ENCODE measurements around the gene UBQLNL.

UBQLNL gene

DNA sequence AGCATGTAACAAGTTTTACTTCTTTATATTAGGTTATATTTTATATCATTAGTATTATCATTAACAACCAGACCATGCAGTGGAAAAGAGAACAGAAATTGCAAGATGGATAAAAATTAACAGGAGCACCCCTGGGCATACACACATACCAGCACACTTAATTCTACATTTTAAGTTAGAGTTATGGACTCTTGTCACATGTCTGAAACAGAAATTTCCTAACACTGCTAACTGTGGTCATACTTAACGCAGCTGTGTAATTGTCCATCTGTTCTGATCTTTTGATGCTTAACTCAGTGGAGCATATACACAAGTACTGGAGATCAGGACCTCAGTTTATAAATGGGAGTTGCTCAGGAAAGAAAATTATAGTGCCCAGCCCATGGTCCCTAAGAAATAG lies 31.5 kb upstream of the UBQLNL start:
- TF ChIP-seq, protein P1, sequence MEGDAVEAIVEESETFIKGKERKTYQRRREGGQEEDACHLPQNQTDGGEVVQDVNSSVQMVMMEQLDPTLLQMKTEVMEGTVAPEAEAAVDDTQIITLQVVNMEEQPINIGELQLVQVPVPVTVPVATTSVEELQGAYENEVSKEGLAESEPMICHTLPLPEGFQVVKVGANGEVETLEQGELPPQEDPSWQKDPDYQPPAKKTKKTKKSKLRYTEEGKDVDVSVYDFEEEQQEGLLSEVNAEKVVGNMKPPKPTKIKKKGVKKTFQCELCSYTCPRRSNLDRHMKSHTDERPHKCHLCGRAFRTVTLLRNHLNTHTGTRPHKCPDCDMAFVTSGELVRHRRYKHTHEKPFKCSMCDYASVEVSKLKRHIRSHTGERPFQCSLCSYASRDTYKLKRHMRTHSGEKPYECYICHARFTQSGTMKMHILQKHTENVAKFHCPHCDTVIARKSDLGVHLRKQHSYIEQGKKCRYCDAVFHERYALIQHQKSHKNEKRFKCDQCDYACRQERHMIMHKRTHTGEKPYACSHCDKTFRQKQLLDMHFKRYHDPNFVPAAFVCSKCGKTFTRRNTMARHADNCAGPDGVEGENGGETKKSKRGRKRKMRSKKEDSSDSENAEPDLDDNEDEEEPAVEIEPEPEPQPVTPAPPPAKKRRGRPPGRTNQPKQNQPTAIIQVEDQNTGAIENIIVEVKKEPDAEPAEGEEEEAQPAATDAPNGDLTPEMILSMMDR (IDR thresholded peaks at IDR 0.05) = no peak

DNA sequence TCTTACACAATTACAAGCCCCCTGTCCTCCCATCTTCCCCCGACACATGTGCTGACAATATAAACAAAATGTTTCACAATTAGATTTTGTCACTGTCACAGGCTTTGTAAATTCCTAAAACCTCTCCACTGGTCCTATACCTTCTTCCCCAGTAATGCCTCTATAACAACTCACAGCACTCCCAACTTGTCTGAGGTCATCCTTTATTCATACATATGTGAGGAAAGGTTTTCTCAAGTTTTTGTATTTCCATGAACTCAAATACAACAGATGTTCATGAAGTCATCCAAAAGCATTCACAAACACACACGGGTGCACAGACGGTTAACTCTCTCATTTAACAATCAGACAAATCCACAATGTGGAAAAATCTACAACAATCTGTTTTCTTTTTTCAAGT lies 30.0 kb upstream of the UBQLNL start:
- TF ChIP-seq, protein P1 (IDR thresholded peaks at IDR 0.05) = no peak

DNA sequence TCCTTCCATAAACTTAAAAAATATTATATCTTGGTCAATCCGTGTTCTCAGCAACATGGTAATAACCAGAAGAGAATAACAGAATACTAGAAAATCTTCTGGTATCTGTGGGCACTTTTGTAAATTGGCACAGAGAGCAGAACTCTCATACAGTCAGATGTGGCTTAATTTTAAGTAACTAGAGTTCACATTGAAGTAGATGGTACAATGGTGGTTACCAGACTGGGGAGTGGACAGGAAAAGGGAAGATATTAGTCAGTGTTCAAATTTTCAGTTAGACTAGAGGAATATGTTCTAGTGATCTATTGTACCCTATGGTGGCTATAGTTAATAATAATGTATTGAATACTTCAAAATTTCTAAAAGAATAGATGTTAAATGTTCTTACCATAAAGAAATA lies 24.9 kb upstream of the UBQLNL start:
- TF ChIP-seq, protein P1 (IDR thresholded peaks at IDR 0.05) = no peak

DNA sequence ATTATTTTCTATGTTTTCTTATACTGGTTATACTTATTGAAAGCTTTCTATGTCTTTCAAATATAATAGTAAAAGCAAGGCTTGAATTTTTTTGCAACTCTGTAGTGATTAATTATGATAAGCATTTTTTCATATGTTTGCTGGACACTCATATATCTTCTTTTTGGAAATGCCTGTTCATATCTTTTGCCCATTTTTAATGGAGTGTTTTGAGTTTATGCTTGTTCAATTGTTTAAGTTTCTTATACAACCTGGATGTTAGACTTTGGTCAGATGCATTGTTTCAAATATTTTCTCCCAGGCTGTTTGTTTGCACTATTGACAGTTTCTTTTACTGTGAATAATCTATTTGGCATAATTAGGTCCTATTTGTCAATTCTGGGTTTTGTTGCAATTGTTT lies 20.0 kb upstream of the UBQLNL start:
- TF ChIP-seq, protein P1 (IDR thresholded peaks at IDR 0.05) = no peak

DNA sequence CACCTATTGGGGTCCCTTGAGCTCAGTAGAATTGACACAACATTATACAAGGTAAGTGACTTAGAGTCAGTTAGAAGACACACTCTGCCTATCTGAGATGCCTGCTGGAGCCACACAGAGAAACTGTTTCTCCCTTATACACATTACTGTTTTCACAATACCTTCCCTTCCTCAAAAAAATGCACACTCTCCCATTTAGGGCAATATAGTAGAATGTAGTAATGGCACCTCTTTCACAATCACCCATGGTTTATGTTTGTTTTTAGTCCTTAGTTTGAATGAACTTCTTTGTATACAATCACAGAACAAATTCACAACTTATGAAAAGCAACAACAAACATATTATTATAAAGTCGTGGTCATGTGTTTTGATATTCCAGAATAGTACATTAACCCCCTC lies 17.5 kb upstream of the UBQLNL start:
- TF ChIP-seq, protein P1 (IDR thresholded peaks at IDR 0.05) = no peak

DNA sequence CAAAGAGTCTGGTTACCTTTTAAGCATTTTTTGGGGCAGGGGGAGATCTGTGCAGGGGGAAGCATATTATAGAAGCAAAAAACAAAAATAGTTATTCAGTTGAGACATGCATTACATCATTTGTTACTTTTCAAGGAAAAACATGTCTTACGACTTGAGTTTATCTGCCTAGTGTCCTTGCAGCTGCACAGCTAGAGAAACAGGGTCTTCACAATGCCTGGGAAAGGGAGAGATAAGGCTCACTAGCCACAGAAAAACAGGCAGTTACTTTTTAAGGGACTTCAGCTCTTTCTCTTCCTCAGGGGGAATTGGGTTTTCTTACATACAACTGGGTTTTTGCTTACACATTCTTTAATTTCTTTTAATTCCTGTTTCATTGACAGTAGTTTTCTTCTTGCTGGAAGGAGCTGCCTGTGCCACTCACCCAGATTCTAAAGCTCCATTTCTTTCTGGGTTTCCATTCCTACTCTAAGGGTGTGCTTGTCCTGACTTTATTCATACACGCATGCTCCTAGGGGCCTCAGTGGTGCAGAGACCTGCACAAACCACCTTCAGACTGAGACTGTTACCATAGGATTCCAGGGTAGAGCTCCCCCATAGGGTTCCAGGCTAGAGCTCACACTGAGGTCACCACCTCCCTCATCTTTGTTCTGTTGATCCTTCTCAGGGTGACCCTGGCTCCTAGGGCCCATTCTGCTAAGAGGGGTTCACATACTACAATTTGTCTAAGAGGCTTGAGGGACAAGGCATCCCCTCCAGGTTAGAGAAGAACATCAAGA lies 14.7 kb upstream of the UBQLNL start:
- TF ChIP-seq, protein P1 (IDR thresholded peaks at IDR 0.05) = no peak

DNA sequence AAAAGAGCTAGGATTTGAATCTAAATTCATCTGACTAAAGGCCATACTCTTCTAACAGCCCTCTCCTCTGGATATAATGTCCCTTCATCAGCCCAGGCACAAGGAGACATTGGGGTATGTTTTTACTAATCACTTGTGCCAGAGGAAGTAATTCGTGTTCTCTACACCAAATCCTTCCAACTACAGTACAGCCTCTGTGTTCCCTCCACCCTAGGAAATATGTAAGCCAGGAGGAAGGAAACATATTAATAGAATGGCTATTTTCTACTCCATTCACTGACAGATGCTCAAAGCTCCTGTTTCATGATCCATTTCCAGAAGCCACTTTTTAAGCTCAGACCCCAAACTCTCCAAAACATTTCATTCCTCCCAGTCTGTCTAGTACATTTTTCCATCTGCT lies 12.0 kb upstream of the UBQLNL start:
- TF ChIP-seq, protein P1 (IDR thresholded peaks at IDR 0.05) = no peak

DNA sequence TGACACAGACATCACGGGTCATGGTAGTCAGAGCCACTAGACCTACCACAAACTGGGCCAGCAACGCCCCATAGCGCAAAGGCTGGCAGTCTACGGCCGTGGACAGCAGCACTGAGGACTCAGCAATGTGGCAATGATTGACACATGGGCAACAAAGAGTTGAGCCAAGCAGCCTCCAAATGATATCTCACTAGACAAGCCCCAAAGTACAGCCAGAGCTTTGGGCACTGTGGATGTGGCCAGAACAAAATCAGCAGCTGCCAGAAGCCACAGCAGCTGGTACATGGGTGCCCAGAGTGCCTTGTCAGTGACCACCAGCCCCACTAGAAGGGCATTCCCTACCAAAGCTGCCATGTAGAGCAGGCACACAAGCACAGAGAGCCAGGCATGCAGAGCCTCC lies 11.2 kb upstream of the UBQLNL start:
- TF ChIP-seq, protein P1 (IDR thresholded peaks at IDR 0.05) = no peak
